Middle frontal gyrus (tissue), 1 donor: ENCODE measurements around the gene BACH2.

Experiments used
- DNase-seq: peaks from one replicate; pipeline ENCODE4 v3.0.0-alpha.2; 2015; ENCODE audit warnings: low spot score; ENCODE audit errors: extremely low spot score

Gene BACH2

GRCh38 chr6:90238496-90239266 is 58.0 kb downstream of the BACH2 start:
- no peak for DNase-seq

GRCh38 chr6:90237350-90237990 is 59.2 kb downstream of the BACH2 start:
- DNase-seq: no peak

DNA sequence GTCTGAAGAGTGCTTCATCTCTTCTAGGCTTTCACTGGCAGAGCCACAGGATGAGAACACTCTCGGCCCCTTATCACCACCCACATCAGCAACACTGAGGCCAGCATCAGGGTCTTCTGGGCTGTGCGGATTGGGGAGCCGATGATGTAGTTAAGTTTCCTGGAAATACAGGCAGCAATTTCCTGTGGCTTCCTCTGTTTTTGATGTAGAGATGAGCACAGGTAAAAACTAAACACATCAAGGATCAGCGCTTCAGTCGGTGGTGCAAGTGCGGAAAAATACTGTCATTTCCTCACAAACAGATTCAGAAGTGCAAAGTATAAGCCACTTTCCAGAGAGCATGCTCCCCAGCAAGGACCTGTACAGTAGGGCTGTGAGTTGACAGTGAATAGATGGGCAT is 62.6 kb downstream of the BACH2 start:
- no peak for DNase-seq

DNA sequence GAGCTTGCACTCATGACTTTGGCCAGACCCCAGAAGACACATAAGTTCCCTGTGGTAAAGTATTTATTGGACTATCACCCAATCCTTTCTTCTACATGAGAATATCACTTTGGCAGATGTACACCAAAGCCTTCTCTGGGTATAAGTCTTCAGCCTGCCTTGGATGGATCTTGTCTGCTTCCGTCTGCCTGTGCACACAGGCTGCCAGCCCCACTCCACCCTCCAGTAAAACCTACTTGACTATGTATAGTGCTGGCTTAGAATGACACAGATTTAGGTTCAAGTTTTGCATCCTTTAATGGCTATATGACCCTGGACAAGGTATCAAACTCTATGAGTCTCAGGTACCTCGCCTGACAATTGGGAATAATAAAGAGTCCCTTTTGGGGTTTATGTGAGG is 63.4 kb downstream of the BACH2 start:
- no peak for DNase-seq

- DNase-seq: no peak
Measured at GRCh38 chr6:90231798-90232197, 64.8 kb downstream of the BACH2 start.

- DNase-seq: no peak
Measured at GRCh38 chr6:90231308-90231707, 65.3 kb downstream of the BACH2 start.

DNA sequence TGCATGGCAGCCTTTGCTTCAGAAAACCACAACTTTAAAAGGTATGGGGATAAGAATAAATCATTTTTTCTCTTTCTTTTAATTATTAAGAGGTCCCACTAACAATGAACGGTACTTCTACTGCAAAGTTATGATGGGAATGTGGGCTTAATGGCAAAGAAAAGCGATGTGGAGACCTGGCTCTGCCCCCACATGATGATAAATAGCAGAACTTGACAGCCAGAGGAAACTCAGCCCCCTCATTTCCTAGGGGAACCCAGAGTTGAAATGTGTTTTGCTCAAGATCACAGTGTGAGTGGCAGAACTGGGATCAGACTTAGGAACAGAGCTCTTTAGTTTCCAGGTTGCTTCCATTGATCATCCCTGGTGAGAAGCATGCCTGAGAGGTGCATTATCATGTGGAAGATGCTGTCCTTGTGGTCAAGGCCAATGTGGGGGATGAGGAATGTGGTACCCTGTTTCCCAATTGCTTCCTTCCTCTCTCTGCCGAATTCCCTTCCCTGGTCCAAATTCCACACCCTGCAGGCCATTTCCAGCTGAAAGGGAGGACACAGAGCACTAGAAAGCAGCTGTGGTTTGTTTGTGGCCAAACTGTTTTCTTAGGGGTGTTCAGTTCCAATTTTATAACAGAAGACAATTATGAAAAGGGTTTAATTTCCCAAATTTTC is 66.0 kb downstream of the BACH2 start:
- no peak for DNase-seq

DNA sequence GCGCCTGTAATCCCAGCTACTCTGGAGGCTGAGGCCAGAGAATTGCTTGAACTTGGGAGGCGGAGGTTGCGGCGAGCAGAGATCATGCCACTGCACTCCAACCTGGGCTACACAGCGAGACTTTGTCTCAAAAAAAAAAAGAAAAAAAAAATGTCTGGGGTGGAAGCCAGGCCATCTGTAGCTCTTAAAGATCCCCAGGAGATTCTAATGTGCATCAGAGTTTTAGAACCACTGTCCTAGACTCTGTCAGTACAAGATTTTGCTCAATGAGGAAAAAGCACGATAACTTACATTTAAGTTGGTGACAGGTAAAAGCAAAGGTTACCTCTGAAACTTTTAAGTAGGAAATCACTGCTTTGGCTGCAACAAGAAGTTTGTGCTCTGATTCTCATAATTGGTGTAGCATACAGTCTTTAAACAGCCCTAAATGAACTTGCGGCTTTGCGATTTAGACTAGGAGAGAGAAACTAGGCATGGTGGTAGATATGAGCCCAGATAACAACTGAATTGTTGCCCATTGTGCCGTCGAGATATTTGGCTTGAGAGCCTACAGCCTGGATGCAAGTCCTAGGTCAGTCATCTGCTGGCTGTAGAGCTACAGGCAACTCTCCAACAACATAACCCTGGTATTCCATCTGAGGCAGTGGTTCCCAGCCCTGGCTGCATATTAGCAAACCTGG is 67.2 kb downstream of the BACH2 start:
- DNase-seq: no peak

DNA sequence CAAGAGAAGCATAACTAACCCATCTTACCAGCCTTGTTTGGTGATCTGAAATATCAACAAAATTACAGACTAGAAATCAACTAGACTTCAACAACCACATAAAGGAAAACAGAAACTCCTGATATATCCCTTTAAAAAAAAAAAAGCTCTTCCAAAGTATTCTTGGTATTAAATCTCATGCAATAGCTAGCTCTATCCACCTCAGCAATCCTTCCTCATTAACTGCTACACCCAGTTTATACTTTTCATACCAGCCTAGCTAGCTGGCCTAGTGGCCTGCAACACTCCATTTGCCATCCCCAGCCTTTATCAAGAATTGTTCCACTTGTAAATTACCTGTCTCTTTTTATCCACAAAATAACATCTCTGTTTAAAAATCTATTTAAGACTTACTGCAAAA is 69.0 kb downstream of the BACH2 start:
- DNase-seq: no peak

- no peak for DNase-seq
Measured at GRCh38 chr6:90227213-90227612, 69.4 kb downstream of the BACH2 start.

- DNase-seq: no peak
Measured at GRCh38 chr6:90226257-90226656, 70.4 kb downstream of the BACH2 start.

DNA sequence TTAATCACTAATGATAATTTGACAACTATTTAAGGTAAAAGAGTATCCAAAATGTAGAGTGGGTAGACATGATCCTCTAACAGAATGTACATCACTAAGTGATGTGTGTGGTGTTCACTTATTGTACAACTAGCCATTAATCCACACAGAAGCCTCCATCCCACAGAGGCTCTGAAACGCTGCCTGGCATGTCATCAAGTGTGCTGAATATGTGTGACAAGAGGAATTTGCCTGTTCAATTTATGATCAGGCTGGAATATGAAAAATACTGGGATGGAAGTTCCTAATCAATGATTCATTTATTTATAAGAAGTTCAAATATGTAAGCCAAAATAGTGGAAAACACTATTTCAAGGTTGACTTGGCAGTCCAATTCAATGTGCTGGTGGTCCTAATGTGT is 72.4 kb downstream of the BACH2 start:
- no peak for DNase-seq

- no peak for DNase-seq
Measured at GRCh38 chr6:90222724-90223198, 73.9 kb downstream of the BACH2 start.

DNA sequence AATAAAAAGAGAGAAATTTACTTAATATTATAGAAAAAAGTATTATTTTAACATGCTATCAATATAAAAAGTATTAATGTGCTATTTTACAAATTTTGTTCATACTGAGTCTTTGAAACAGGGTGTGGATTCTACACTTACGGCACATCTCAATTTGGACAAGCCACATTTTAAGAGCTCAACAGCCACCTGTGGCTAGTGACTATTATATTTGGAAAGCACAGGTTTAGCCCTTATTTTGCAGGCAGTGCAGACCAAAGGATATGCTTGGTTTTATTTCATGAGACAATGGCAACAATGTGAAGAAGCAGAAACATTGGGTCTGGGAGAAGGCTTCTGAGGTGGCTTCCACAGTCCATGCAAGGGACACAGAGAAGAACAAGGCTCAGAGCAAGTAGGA is 74.6 kb downstream of the BACH2 start:
- DNase-seq: no peak

DNA sequence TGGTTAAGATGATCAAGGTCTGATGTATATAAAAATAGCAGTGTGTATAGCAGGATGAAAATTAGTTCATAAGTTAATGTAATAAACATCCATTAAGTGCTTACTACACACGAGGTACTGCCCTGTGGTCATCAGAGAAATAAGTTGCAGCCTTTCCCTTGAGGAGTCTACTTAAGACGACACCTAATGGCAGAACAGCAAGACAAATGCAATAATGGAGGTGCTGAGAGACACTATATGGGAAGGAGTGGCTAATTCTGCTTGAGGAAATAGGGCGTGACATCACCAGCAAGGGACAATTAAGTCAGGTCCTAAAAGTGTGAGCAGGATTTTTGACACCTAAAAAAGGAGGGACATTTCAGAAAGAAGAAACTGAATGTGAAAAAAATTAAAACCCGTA is 75.2 kb downstream of the BACH2 start:
- no peak for DNase-seq

GRCh38 chr6:90220273-90220672 is 76.4 kb downstream of the BACH2 start:
- DNase-seq: no peak

- peak; percentile 36 for DNase-seq
Measured at GRCh38 chr6:90219209-90219985, 77.2 kb downstream of the BACH2 start.

GRCh38 chr6:90218959-90219208 is 77.8 kb downstream of the BACH2 start:
- no peak for DNase-seq

GRCh38 chr6:90217506-90218127 is 79.0 kb downstream of the BACH2 start:
- no peak for DNase-seq

DNA sequence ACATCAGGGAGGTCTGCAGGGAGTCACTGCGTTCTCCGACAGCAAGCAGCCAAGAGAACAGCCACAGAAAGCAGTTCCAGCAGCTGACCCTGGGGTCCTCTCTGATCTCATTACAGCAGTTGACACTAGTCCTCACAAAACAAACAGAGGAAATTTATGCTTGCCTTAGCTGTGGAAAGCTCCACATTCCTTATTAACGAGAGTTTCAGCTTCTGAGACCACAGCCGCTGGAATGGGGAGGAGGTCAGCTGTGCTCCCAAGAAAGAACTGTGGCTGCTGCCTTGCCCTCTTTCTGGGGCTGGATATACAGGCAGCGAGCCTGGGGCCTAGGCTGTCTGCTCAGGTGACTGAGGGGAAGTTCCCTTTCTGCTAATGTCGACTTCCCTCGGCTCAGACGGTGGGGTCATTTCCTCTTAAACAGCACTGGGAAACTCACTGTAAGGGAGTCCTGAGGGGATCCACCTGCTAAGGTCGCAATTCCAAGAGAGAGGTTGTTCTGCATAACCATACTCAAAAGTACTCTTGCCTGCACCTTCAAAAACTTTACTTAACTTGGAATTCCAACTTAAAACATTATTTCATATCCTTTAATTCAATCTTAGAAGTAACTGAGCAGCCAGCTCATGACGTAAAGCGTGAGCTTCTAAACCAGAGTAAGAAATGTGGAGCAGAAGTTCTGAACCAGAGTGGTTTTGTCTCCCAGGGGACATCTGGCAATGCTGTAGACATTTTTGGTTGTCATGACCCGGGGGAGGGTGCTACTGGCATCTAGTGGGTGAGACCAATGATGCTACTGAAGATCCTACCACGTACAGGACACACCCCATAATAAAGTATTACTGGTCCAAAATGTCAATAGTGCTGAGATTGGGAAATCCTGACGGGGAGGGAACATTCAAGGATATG is 80.3 kb downstream of the BACH2 start:
- no peak for DNase-seq
